Measurements from ENCODE around the gene N4BP3.
A peak's percentile ranks its signal among the peaks of the same experiment; 100 is the strongest.
"Not testable (repeated sequence)": the region's sequence is repeated elsewhere in the genome, so short reads cannot be mapped to it uniquely, and the experiment has no call there.

Gene N4BP3

GRCh38 chr5:178113141-178113787 is at the start of gene N4BP3:
Gene N4BP3 (plus strand): TSS chr5:178113532. CDS start chr5:178119584, 6,052 bp downstream.
- Mint-ChIP-seq H3K9me3 (no peaks in the 10 kb centered on the region), H3K36me3 (ENCODE audit: low read depth) (peaks cover 4% of the 10 kb centered on the region), H3K27ac (peak within 1 kb of the TSS; percentile 87), H3K4me3 (peak within 1 kb of the TSS; percentile 89), H3K4me1 (ENCODE audit: low read depth) (peaks cover 33% of the 10 kb centered on the region), H3K27me3 (ENCODE audit: low read depth) (peaks cover 49% of the 10 kb centered on the region)

- no peaks in the 10 kb centered on the region for H3K9me3 Mint-ChIP-seq
- H3K36me3 Mint-ChIP-seq (ENCODE audit: low read depth): no peaks in the 10 kb centered on the region
- peaks cover 4% of the 10 kb centered on the region for H3K27me3 Mint-ChIP-seq (ENCODE audit: low read depth)
- H3K4me3 Mint-ChIP-seq: no peak overlapping the region
- no peaks in the 10 kb centered on the region for H3K4me1 Mint-ChIP-seq (ENCODE audit: low read depth)
- no peak overlapping the region for H3K27ac Mint-ChIP-seq
These were observed 45.6 kb upstream of the N4BP3 start for GRCh38 chr5:178067755-178068154.

GRCh38 chr5:178068293-178068692 is 45.0 kb upstream of the N4BP3 start:
- H3K4me3 Mint-ChIP-seq: no peak overlapping the region
- no peaks in the 10 kb centered on the region for H3K4me1 Mint-ChIP-seq (ENCODE audit: low read depth)
- no peaks in the 10 kb centered on the region for H3K36me3 Mint-ChIP-seq (ENCODE audit: low read depth)
- peaks cover 4% of the 10 kb centered on the region for H3K27me3 Mint-ChIP-seq (ENCODE audit: low read depth)
- H3K27ac Mint-ChIP-seq: no peak overlapping the region
- no peaks in the 10 kb centered on the region for H3K9me3 Mint-ChIP-seq

- Mint-ChIP-seq H3K27me3 (ENCODE audit: low read depth) (peaks cover 4% of the 10 kb centered on the region), H3K4me1 (ENCODE audit: low read depth) (no peaks in the 10 kb centered on the region), H3K27ac (no peak overlapping the region), H3K4me3 (no peak overlapping the region), H3K9me3 (no peaks in the 10 kb centered on the region), H3K36me3 (ENCODE audit: low read depth) (no peaks in the 10 kb centered on the region)
These were observed 43.4 kb upstream of the N4BP3 start for GRCh38 chr5:178069909-178070308.

GRCh38 chr5:178071108-178071507 is 42.2 kb upstream of the N4BP3 start:
- Mint-ChIP-seq H3K27me3 (ENCODE audit: low read depth) (peaks cover 7% of the 10 kb centered on the region), H3K36me3 (ENCODE audit: low read depth) (no peaks in the 10 kb centered on the region), H3K27ac (no peak overlapping the region), H3K9me3 (no peaks in the 10 kb centered on the region), H3K4me1 (ENCODE audit: low read depth) (peaks cover 3% of the 10 kb centered on the region), H3K4me3 (no peak overlapping the region)

GRCh38 chr5:178072749-178073148 is 40.6 kb upstream of the N4BP3 start:
- Mint-ChIP-seq H3K27ac (no peak overlapping the region), H3K4me3 (no peak overlapping the region), H3K4me1 (ENCODE audit: low read depth) (peaks cover 3% of the 10 kb centered on the region), H3K27me3 (ENCODE audit: low read depth) (peaks cover 10% of the 10 kb centered on the region), H3K9me3 (no peaks in the 10 kb centered on the region), H3K36me3 (ENCODE audit: low read depth) (no peaks in the 10 kb centered on the region)

GRCh38 chr5:178074266-178074952 is 38.9 kb upstream of the N4BP3 start:
- no peaks in the 10 kb centered on the region for H3K36me3 Mint-ChIP-seq (ENCODE audit: low read depth)
- H3K4me1 Mint-ChIP-seq (ENCODE audit: low read depth): peaks cover 3% of the 10 kb centered on the region
- H3K27me3 Mint-ChIP-seq (ENCODE audit: low read depth): peaks cover 6% of the 10 kb centered on the region
- no peak overlapping the region for H3K4me3 Mint-ChIP-seq
- H3K27ac Mint-ChIP-seq: no peak overlapping the region
- H3K9me3 Mint-ChIP-seq: no peaks in the 10 kb centered on the region

GRCh38 chr5:178076965-178077364 is 36.4 kb upstream of the N4BP3 start:
- not testable (repeated sequence) for H3K27ac Mint-ChIP-seq; H3K27me3 Mint-ChIP-seq (ENCODE audit: low read depth); H3K4me1 Mint-ChIP-seq (ENCODE audit: low read depth); H3K9me3 Mint-ChIP-seq; H3K36me3 Mint-ChIP-seq (ENCODE audit: low read depth); H3K4me3 Mint-ChIP-seq

GRCh38 chr5:178077751-178078150 is 35.6 kb upstream of the N4BP3 start:
- Mint-ChIP-seq H3K27ac (no peak overlapping the region), H3K9me3 (no peaks in the 10 kb centered on the region), H3K4me3 (no peak overlapping the region), H3K4me1 (ENCODE audit: low read depth) (peaks cover 3% of the 10 kb centered on the region), H3K27me3 (ENCODE audit: low read depth) (peaks cover 10% of the 10 kb centered on the region), H3K36me3 (ENCODE audit: low read depth) (no peaks in the 10 kb centered on the region)

GRCh38 chr5:178078197-178079010 is 34.9 kb upstream of the N4BP3 start:
- Mint-ChIP-seq H3K4me1 (ENCODE audit: low read depth) (peaks cover 3% of the 10 kb centered on the region), H3K4me3 (no peak overlapping the region), H3K36me3 (ENCODE audit: low read depth) (no peaks in the 10 kb centered on the region), H3K27me3 (ENCODE audit: low read depth) (peaks cover 12% of the 10 kb centered on the region), H3K9me3 (no peaks in the 10 kb centered on the region), H3K27ac (no peak overlapping the region)

GRCh38 chr5:178080056-178080455 is 33.3 kb upstream of the N4BP3 start:
- Mint-ChIP-seq H3K36me3 (ENCODE audit: low read depth) (no peaks in the 10 kb centered on the region), H3K4me1 (ENCODE audit: low read depth) (peaks cover 3% of the 10 kb centered on the region), H3K27me3 (ENCODE audit: low read depth) (peaks cover 22% of the 10 kb centered on the region)

GRCh38 chr5:178080618-178081410 is 32.5 kb upstream of the N4BP3 start:
- Mint-ChIP-seq H3K27ac (no peak overlapping the region), H3K4me1 (ENCODE audit: low read depth) (peaks cover 2% of the 10 kb centered on the region)

More at GRCh38 chr5:178080056-178080455, 33.3 kb upstream of the N4BP3 start:
- no peak overlapping the region for H3K27ac Mint-ChIP-seq
- H3K4me3 Mint-ChIP-seq: no peak overlapping the region
- no peaks in the 10 kb centered on the region for H3K9me3 Mint-ChIP-seq

GRCh38 chr5:178081571-178082243 is 31.6 kb upstream of the N4BP3 start:
- H3K4me1 Mint-ChIP-seq (ENCODE audit: low read depth): no peaks in the 10 kb centered on the region
- H3K27ac Mint-ChIP-seq: no peak overlapping the region
- no peak overlapping the region for H3K4me3 Mint-ChIP-seq
- H3K36me3 Mint-ChIP-seq (ENCODE audit: low read depth): no peaks in the 10 kb centered on the region
- no peaks in the 10 kb centered on the region for H3K9me3 Mint-ChIP-seq
- H3K27me3 Mint-ChIP-seq (ENCODE audit: low read depth): peaks cover 16% of the 10 kb centered on the region

More at GRCh38 chr5:178080618-178081410, 32.5 kb upstream of the N4BP3 start:
- H3K4me3 Mint-ChIP-seq: no peak overlapping the region
- H3K36me3 Mint-ChIP-seq (ENCODE audit: low read depth): no peaks in the 10 kb centered on the region
- H3K9me3 Mint-ChIP-seq: no peaks in the 10 kb centered on the region
- peaks cover 22% of the 10 kb centered on the region for H3K27me3 Mint-ChIP-seq (ENCODE audit: low read depth)

- Mint-ChIP-seq H3K27ac (no peak overlapping the region), H3K4me1 (ENCODE audit: low read depth) (no peaks in the 10 kb centered on the region), H3K9me3 (no peaks in the 10 kb centered on the region), H3K36me3 (ENCODE audit: low read depth) (no peaks in the 10 kb centered on the region), H3K27me3 (ENCODE audit: low read depth) (peaks cover 23% of the 10 kb centered on the region), H3K4me3 (no peak overlapping the region)
These were observed 29.4 kb upstream of the N4BP3 start for GRCh38 chr5:178083922-178084321.

Data from T-helper 1 cell treated with Interleukin-12 subunit alpha and Interleukin-12 subunit beta and Interleukin-4 antibody, amounts not matched to agents 30 μg/mL and 1 μg/mL, for 36 hours (primary cell).